NOMO-1 treated with DMSO at 0.1 percent for 48 hours (cell line): ENCODE measurements around the gene BBS10.
"Not testable (repeated sequence)": the region's sequence is repeated elsewhere in the genome, so short reads cannot be mapped to it uniquely, and the experiment has no call there.

Experiments
- DNase-seq: peaks from one replicate; lab custom pipeline; 2025; ENCODE audit not compliant: unreplicated experiment; lab: John Stamatoyannopoulos, UW

The BBS10 gene

DNA sequence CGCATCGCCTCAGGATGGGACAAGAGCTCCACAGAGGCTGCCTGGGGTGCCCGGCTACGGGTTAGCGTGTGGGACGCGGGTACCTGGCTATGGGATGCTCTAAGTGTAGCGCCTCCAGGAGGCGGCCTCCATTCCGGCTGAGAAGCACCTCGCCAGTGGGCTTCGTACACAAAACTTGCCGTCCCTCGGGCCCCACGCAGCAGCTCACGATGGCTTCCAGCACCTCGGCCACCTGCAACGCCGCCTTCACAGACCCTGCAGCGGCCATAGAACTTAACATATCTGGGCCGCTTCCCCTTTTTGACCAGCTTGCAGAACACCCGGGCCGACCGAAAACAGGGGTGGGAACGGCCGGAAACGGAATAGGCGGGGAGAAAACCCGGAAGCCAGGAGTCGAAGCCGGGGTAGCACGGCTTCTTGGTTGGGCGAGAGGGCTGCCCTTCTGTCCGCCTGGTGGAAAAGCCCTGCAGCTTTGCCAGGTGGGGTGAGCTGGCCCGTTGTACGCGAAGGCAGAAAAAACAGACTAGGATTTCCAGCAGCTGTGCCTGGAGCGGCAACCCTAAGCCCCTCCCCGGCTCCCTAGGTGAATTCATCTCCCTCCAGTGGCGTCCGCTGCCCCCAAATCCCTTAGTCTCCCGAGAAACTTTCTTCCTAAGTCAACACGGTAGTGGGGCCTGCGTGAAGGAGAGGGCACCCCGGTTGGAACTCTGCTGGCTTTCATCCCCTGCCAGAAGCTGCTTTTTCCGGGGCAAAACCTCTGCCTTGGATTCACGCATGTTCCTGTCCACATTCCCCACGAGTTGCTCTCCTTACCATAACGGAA lies at the start of gene BBS10:
BBS10 (minus strand) TSS at position 337 of the 823 bp plus-strand sequence; CDS start at position 280, 57 bp downstream.
- DNase-seq, result peak; percentile 97

DNA sequence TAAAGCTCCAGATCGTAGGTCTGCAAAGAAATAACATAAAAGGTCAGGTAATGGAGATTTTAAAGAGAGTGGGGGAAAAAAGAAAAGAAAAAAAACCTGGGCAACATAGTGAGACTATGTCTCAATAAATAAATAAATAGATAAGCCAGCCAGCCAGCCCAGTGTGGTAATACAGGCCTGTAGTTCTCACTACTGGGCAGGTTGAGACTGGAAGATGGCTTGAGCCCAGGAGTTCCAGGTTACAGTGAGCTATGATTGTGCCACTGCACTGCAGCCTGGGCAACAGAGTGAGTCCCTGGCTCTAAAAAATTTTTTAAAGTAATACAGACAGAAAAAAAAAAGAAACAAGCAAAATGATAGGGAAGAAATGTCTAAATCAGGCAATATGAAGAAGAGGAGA lies 43.2 kb upstream of the BBS10 start:
- DNase-seq, result no peak

DNA sequence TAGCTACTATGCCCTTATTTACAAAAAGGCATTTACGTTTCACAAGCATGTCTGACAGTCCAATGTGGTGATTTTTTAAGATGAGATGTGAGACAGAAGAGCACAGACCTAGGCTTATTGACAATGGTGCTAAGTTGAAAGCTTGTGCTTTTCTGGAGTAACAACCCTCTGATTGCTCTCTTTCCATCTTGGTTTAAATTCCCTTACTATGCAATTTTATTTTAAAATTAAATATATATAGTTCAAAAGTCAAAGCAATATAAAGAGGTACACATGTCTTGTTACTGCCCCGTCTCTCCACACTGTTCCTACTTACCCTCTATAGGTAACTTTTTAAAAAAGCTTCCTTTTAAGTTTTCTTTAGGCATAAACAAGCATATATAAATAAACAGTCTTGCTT lies 39.4 kb upstream of the BBS10 start:
- DNase-seq, result no peak

DNA sequence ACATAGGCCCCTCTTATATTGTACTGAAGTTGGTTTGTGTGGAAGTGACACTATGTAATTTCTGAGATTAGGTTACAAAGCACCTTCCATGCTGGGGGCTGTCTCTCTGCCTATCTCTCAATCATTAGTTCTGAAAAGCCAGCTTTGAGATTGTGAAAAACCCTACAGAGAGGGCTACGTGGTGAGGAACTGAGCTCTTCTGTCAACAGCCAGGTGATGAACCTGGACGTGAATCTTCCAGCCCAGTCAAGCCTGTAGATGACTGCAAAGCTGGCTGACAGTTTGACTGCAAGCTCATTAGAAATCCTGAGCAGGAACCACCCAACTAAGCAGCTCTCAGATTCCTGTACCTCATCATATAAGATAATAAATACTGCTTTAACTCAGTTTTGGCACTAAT lies 36.3 kb upstream of the BBS10 start:
- no peak for DNase-seq

DNA sequence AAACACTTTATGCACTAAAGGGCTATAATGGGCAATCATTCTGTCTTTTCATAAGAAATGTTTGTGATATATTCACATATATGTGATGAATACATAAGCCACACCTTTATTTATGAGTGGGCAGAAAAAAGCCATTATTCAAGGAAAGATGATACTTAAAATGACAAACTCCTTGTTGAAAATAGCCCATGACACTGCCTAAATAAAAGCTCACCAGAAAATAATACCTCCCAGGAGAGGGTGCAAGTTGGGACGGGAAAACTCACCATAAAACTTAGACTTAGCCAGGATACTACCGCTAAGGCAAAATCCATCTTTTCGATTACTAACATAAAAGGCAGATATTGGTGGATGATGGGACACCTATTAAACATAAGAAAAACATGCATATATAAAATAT lies 35.8 kb upstream of the BBS10 start:
- no peak for DNase-seq

DNA sequence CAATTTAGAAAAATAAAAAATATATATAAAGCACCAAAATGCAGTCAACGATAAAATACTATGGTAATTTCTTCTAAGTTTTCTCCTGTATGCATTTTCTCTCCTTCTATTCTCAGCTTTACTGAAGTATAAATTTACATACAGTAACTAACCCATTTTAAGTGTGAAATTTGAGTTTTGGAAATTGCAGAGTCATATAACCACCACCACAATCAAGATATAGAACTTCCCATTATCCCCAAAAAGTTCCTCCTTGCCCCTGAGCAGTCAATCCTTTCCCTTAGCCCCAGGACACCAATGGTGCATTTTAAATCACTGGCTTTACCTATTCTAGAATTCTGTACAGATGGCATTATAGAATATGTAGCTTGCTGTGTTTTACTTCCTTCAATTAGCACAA lies 31.0 kb upstream of the BBS10 start:
- no peak for DNase-seq

DNA sequence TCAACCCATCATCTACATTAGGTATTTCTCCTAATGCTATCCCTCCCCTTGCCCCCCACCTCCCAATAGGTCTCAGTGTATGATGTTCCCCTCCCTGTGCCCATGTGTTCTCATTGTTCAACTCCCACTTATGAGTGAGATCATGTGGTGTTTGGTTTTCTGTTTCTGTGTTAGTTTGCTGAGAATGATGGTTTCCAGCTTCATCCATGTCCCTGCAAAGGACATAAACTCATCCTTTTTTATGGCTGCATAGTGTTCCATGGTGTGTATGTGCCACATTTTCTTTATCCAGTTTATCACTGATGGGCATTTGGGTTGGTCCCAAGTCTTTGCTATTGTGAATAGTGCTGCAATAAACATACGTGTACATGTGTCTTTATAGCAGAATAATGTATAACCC lies 28.7 kb upstream of the BBS10 start:
- not testable (repeated sequence) for DNase-seq

DNA sequence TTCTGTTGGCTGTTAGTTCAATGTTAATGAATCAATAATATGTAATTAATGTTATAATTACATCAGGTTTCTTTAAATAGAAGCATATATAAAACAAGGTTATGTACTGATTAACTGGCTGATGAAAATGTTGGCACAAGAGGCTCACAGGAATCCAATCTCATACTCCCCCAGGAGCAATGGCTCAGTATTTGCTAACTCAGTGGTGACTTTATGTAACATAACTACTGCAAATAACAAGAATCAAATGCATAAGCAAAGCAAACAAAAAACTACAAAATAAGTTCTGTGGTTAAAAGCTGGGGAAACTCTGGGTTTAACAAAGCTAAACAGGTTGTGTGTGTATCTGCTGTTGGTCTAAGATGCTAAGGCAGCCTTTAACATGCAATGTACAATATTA lies 27.7 kb upstream of the BBS10 start:
- DNase-seq, result no peak

DNA sequence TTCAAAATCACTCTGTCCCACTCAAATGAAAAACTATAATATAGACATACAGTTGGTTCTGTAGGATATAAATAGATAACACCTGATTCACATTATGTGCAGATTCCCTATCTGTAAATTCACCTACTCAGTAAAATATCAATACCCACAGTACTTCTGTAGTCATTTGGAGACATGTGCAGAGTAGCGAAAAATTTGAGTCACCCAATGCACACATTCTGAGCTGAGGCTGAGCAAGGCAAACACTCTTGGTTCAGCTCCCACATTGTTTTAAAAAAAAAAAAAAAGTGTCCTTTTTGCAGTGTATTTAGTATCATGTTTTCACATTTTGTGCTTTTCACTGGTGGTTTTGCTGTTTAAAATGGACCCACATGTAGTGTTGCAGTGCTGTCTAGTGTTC lies 27.3 kb upstream of the BBS10 start:
- no peak for DNase-seq

DNA sequence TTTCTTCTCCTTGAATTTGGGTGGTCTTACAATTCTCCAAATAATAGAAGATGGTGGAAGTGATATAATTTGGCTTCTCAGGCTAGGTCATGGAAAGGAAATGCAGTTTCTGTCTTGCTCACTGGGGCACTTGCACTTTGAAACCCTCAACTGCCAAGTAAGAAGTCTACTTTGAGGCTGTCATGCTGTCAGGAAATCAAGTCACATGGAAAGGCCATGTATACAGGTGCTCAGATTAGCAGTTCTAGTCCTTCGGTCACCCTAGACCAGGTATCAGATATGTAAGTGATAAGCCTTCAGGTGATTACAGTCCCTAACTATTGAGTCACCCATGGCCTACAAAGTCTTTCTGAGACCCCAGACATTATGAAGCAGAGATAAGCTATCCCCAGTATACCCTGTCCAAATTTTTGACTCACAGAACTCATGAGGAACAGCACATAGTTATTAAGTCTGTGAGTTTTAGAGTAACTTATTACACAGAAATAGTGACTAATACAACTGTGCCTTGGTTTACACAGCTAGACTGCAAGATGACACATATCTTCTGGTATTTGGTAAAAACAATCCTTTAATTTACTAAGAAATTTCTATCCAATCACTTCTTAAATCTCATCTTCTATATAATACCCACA lies 26.3 kb upstream of the BBS10 start:
- DNase-seq, result no peak

DNA sequence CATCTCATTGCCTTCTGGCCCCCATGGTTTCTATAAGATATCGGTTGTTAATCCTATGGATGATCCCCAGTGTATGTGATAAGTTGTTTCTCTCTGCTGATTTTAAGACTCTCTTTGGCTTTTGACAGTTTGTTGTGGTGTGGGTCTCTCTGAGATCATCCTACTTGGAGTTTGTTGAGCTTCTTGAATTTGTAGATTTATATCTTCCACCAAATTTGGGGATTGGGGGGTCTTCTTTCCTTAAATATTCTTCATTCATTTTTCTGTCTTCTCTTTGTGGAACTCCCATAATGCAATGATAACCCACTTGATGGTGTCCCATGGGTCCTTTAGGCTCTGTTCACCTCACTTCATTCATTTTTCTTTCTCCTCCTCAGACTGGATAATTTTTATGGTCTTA lies 20.0 kb upstream of the BBS10 start:
- no peak for DNase-seq

DNA sequence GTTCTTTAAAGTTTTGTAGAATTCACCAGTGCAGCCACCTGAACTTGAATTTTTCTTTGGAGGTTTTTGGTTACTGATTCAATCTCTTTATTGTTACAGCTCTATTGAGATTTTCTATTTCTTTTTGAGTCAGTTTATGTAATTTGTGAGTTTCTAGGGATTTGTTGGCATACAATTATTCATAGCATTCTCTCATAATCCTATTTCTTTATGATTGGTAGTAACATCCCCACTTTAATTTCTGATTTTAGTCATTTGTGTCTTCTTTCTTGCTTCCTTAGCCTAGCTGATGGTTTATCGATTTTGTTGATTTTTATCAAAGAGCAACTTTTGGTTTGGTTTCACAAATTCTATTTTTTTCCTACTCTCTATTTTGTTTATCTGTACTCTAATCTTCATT lies 17.9 kb upstream of the BBS10 start:
- no peak for DNase-seq

DNA sequence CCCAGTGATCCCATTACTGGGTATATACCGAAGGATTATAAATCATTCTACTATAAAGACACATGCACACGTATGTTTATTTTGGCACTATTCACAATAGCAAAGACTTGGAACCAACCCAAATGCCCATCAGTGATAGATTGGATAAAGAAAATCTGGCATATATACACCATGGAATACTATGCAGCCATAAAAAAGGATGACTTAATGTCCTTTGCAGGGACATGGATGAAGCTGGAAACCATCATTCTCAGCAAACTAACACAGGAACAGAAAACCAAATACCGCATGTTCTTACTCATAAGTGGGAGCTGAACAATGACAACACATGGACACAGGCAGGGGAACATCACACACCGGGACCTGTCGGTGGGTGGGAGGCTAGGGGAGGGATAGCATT lies 15.9 kb upstream of the BBS10 start:
- not testable (repeated sequence) for DNase-seq

DNA sequence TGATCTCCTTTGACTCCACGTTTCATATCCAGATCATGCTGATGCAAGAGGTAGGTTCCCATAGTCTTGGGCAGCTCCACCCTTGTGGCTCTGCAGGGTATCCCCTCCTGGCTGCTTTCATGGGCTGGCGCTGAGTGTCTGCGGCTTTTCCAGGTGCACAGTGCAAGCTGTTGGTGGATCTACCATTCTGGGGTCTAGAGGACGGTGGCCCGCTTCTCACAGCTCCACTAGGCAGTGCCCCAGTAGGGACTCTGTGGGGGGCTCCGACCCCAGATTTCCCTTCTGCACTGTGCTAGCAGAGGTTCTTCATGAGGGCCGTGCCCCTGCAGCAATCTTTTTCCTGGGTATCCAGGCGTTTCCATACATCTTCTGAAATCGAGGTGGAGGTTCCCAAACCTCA lies 12.1 kb upstream of the BBS10 start:
- DNase-seq, result no peak

DNA sequence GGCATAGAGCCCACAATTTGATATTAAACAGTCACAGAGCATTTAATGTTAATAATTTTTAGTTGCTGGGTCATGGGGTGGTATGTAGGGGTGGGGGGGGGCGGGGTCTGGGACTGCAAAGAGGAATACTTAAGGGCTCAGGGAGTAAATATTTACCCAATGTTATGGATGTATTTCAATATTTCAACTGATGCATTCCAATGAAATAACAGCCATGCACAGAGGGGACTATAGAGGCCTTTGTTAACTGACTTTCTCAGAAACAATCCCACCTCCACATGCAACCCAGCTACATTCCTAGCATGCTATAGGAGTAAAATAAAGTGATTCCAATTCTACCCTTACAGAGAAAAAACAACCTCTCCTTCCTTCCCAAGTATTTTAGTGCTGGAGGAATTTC lies 7.9 kb upstream of the BBS10 start:
- no peak for DNase-seq

DNA sequence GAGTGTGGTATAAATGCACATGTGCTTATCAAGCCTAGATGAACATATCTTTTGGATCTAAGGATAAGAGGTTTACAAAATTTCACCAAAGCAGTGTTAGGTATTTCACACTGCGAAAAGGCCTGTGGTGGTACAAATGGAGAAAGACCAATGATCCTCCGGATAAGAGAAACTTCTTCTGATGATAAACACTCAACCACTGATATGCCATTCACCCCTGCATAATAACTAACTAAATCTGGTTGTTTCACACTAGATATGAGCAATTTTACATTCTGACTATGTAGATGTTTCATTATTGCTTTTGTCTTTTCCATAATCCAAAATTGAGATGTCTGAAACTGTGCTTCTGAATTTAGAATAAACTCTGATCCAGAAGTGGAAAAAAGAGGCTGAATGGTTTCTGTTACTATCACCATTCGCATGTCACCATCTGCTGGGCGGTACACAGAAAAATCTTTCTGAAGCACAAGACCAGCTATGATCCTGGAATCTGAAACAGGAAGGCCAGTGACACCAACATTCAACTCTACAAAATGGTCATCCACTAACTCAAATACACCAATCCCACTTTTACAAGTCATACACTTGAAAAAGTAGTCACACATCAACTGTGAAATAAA lies 1.3 kb downstream of the BBS10 start:
- DNase-seq, result peak; percentile 62

DNA sequence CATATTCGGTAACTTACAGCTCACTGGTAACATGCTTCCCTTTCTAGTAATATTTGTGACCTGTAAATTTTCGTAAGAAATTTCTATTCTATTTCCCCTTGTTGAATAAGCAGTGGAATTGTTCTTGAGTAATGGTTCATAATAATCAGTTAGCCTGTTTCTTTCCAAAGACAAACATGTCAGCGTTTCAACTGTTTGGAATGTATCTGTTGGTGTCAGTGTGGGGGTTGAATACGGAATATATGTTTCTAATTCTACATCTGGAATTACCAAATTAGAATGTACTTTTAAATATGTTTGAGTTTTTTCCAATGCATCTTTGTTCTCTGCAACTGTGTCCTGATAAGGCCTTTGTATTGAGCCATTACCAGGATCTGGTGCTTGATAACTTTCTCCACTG lies 2.0 kb downstream of the BBS10 start:
- no peak for DNase-seq

DNA sequence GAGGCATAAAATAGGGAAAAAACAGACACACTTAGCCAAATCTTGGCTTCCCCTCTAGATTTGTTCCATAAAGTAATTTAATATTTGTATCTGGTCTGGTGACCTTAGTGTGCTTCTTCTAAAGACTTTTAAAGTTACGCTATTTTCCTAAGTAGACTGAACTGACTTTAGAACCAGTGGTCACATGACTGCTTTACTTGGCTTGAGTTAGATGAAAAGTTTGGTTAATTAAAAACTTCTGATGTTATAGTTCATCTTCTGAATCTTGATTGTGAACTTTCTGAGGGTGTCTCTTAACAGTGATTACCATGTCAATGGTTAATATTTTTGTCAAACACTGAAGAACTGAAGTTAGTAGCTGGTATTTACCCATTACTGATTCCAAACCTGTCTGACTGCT lies 2.6 kb downstream of the BBS10 start:
- no peak for DNase-seq

DNA sequence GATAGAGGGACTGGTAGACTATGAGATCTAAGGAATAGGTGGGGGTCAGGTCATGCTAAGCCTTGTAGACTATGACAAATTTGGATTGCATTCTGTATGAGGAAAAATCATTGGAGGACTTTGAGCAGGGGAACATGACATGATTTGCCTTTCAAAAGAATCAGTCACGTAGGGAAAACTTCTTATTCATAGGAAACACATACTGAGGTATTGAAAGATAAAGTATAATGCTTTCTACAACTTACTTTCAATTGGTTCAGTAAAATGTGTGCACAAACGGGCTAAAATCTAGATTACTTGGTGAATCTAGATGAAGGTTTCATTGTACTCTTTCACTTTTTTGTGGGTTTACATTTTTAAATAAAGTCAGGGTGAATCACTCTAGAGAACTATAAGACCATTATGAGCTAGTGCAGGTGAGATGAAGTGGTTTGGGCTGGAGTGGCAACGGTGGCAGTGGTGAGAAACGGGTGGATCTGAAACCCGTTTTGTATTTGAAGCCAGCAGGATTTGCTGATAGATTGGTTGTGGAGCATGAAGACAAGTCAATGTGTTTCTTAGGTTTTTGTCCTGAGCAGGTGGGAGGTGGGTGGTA lies 6.7 kb downstream of the BBS10 start:
- no peak for DNase-seq

DNA sequence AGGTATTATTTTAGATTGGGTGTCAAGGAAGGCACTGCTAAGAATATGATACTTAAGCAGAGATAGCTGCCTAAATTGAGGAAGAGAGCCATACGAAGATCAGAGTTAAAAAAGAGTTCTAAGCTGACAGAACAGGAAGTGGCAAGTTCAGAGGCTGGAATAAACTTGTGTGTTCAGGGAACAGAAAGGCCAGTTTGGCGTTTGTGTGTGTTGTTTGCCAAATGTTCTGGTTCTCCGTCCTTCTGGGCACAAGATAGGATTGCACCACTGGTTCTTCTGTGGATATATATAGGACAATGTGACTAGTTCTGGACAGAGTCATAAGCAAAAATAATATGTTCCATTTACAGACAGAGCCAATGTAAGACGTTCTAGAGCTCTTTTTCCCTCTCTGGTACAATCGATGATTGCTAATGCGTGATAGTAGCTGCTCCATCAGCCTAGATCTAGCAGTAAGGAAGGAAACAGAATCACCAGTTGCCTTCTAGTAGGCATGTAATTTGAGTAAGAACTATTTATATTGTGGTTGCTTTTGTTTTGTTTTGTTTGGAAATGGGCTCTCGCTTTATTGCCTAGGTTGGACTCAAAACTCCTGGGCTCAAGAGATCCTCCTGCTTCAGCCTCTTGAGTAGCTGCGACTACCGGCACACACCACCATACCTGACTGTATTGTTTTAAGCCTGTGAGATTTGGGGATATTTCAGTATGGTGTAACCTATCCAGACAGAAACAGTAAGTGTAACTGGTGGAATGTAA lies 7.4 kb downstream of the BBS10 start:
- DNase-seq, result no peak

DNA sequence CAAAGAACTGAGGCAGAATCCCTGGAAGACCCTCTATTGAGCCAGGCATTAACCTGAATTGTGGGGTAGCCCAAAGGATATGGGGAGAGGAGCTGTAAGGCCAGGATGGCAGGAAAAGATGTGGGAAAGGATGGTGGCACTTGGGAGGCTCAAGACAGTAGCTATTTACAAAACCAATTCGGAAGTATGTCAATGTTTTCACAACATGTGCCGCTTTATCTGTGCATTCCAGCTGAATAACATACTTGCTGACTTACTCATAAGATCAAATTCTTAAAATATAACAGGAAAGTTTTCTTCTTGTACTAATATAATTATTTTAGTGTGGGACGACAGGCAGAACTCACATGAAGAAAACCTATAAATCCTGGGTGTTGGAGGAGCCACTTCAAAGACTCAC lies 10.6 kb downstream of the BBS10 start:
- DNase-seq, result no peak
